ENCODE measurements around the gene PGLYRP1. TPM values are rescaled to one million over a fixed set of nuclear protein-coding genes. Genes with fewer than 3 reads are reported as not detected.

Gene PGLYRP1
- total and polyA plus RNA-seq, 2 of the 4 experiments (the other 2 are of a cell fraction): not detected

GRCh38 chr19:46040952-46041500 is 18.2 kb upstream of the PGLYRP1 start, which contains the start of gene IGFL4:
IGFL4 (minus strand) TSS chr19:46041002; CDS start chr19:46040962, 40 bp downstream.
- dilution Hi-C loops (cut with HindIII; ENCODE audit: low sequenced_read_pairs, unreplicated experiment) (no loop called here), intact Hi-C loops (cut with micrococcal nuclease) (no loop called here), in situ Hi-C loops (cut with MboI; ENCODE audit: low sequenced_read_pairs) (no loop called here)
- no peak for TF ChIP-seq CHD1 (IDR thresholded peaks at IDR 0.05; ENCODE audit: low read depth, low read length)
- no peak for TF ChIP-seq SMC3 (IDR thresholded peaks at IDR 0.05; ENCODE audit: low read depth, low read length)
- no peak for TF ChIP-seq NFE2L2 (IDR thresholded peaks at IDR 0.05; ENCODE audit: low read depth, low read length)
- TF ChIP-seq MAZ (IDR thresholded peaks at IDR 0.05; ENCODE audit: borderline replicate concordance, low read depth, low read length): no peak
- TF ChIP-seq FOS (IDR thresholded peaks at IDR 0.05; ENCODE audit: low read depth, low read length): no peak
- no peak for TF ChIP-seq ELK1 (IDR thresholded peaks at IDR 0.05; ENCODE audit: borderline replicate concordance, low read depth, low read length)
- TF ChIP-seq MAFK (IDR thresholded peaks at IDR 0.05; ENCODE audit: low read depth, low read length): no peak
- no peak for TF ChIP-seq CEBPB (IDR thresholded peaks at IDR 0.05; ENCODE audit: low read depth, low read length)
- TF ChIP-seq USF2 (IDR thresholded peaks at IDR 0.05; ENCODE audit: low read depth, low read length): no peak
- TF ChIP-seq MXI1 (IDR thresholded peaks at IDR 0.05; ENCODE audit: borderline replicate concordance, low read depth, low read length): no peak
- no peak for TF ChIP-seq CTCF (conservative IDR thresholded peaks at IDR 0.05; ENCODE audit: low read depth, low read length)
- H2AK5ac ChIP-seq (ENCODE audit: low read depth, low read length): no peak within 1 kb of the TSS
- H3K9ac ChIP-seq (ENCODE audit: low read depth, low read length): no peak within 1 kb of the TSS
- H2AK9ac ChIP-seq (replicated peaks; ENCODE audit: low read depth, low read length, poor library complexity): no peak within 1 kb of the TSS
- peaks cover 53% of the 10 kb centered on the region for H3K27me3 ChIP-seq (ENCODE audit: control insufficient read depth, insufficient read depth, low read length)
- H3K18ac ChIP-seq (ENCODE audit: low read depth, low read length): no peak within 1 kb of the TSS
- no peaks in the 10 kb centered on the region for H3K9me1 ChIP-seq (ENCODE audit: insufficient read depth, low read length)
- no peak within 1 kb of the TSS for H3K4ac ChIP-seq (ENCODE audit: low read depth, low read length)
- no peak within 1 kb of the TSS for H2BK20ac ChIP-seq (ENCODE audit: low read depth, low read length)
- no peaks in the 10 kb centered on the region for H4K20me1 ChIP-seq (ENCODE audit: insufficient read depth, low read length)
- no peaks in the 10 kb centered on the region for H3K36me3 ChIP-seq (ENCODE audit: control insufficient read depth, insufficient read depth, low read length)
- WGBS, 2 experiments (ENCODE audit: extremely low coverage in 2 of 2, insufficient read length in 1 of 2): no CpG with 5 or more reads among the region's 7 CpGs
- H3K4me1 ChIP-seq (ENCODE audit: control insufficient read depth, insufficient read depth, low read length): no peaks in the 10 kb centered on the region
- H3K79me1 ChIP-seq (ENCODE audit: low read depth in 1 of 2, low read length in 2 of 2): no peaks in the 10 kb centered on the region
- no peak within 1 kb of the TSS for H4K8ac ChIP-seq (ENCODE audit: low read depth in 2 of 2, low read length in 2 of 2)
- POLR2A ChIA-PET (ENCODE audit: unreplicated experiment): no interaction called here
- CTCF ChIA-PET: interaction anchor here (3.2 kb wide), 1 partner anchor 12 kb away, joined by 13 read pairs; no protein-coding TSS in a partner anchor
- BruUV-seq (replicated peaks): no TSS peak
- H3K4me3 ChIP-seq (ENCODE audit: insufficient read depth, low read depth, low read length): no peak within 1 kb of the TSS
- H3K9me3 ChIP-seq (ENCODE audit: control insufficient read depth, insufficient read depth, low read length): peaks cover 6% of the 10 kb centered on the region
- H4K5ac ChIP-seq (ENCODE audit: low read depth, low read length): no peak within 1 kb of the TSS
- ATAC-seq (ENCODE audit: low read depth) (peak; percentile 32; the same call in 1 of the 2 replicates), DNase-seq (no peak)
- no peak within 1 kb of the TSS for H2BK15ac ChIP-seq (ENCODE audit: low read depth, low read length)
- H3K27ac ChIP-seq (ENCODE audit: insufficient read depth, low read length): no peak within 1 kb of the TSS
- H3K23ac ChIP-seq (ENCODE audit: low read depth, low read length): no peak within 1 kb of the TSS
- no peak within 1 kb of the TSS for H2BK120ac ChIP-seq (ENCODE audit: low read depth, low read length)
- H3K4me2 ChIP-seq (ENCODE audit: low read depth, low read length): no peak within 1 kb of the TSS
- H2AFZ ChIP-seq (replicated peaks; ENCODE audit: low read length, poor library complexity): no peak within 1 kb of the TSS
- no peak within 1 kb of the TSS for H4K91ac ChIP-seq (ENCODE audit: insufficient read depth, low read depth, low read length)
- H2BK5ac ChIP-seq (ENCODE audit: low read depth, low read length, poor library complexity, severe bottlenecking): no peak within 1 kb of the TSS
- H3K56ac ChIP-seq (ENCODE audit: extremely low read depth, insufficient read depth, low read length): no peak within 1 kb of the TSS
- no peak within 1 kb of the TSS for H3K14ac ChIP-seq (replicated peaks; ENCODE audit: low read depth, low read length)
